Endothelial cell of umbilical vein (primary cell): ENCODE results near the gene TSPAN17.

Experiments used
- EZH2 ChIP-seq: IDR thresholded peaks from 2 replicates; pipeline ENCODE4 v1.6.1; 2012; ENCODE audit warnings: borderline replicate concordance, low read depth, mild to moderate bottlenecking, moderate library complexity, low read length, inconsistent platforms; ENCODE audit not compliant: severe bottlenecking
- FOS ChIP-seq: IDR thresholded peaks from 2 replicates; pipeline ENCODE4 v1.6.1; 2011; ENCODE audit warnings: mild to moderate bottlenecking, low read length, moderate library complexity, borderline replicate concordance; ENCODE audit not compliant: insufficient read depth
- GATA2 ChIP-seq: IDR thresholded peaks from 2 replicates; pipeline ENCODE4 v1.7.0; 2011; ENCODE audit warnings: low read depth, mild to moderate bottlenecking, moderate library complexity, mixed read lengths, low read length; ENCODE audit not compliant: insufficient read length, insufficient read depth
- JUN ChIP-seq: IDR thresholded peaks from 2 replicates; pipeline ENCODE4 v1.6.1; 2011; ENCODE audit warnings: borderline replicate concordance, low read depth; ENCODE audit not compliant: insufficient read length, insufficient read depth
- MAX ChIP-seq: IDR thresholded peaks from 2 replicates; pipeline ENCODE4 v1.6.1; 2011; ENCODE audit not compliant: insufficient read depth, insufficient read length
- POLR2A ChIP-seq: IDR thresholded peaks from 2 replicates; pipeline ENCODE4 v1.6.1; 2012; ENCODE audit warnings: low read depth, mild to moderate bottlenecking, control low read depth, low read length
- POLR2AphosphoS5 ChIP-seq: IDR thresholded peaks from 2 replicates; pipeline ENCODE4 v1.6.1; 2012; ENCODE audit warnings: low read depth, mild to moderate bottlenecking, control low read depth, low read length, moderate library complexity; ENCODE audit not compliant: insufficient read depth
- TF ChIP-seq, protein P1 (sequence below), 2 donors: IDR thresholded peaks; 1 replicate in 1 of 2; 2 replicates in 1 of 2; pipeline ENCODE4 v1.5.1; 2011; ENCODE audit warnings: low read length in 2 of 2, mild to moderate bottlenecking in 2 of 2, moderate library complexity in 2 of 2, control low read depth in 1 of 2, inconsistent platforms in 1 of 2, low read depth in 1 of 2; ENCODE audit not compliant: insufficient read depth in 1 of 2; ENCODE audit errors: extremely low read depth in 1 of 2

- TF ChIP-seq JUN (no peak), GATA2 (no peak), POLR2A (no peak), POLR2AphosphoS5 (no peak), FOS (no peak), MAX (no peak), EZH2 (no peak)
- TF ChIP-seq, protein P1, sequence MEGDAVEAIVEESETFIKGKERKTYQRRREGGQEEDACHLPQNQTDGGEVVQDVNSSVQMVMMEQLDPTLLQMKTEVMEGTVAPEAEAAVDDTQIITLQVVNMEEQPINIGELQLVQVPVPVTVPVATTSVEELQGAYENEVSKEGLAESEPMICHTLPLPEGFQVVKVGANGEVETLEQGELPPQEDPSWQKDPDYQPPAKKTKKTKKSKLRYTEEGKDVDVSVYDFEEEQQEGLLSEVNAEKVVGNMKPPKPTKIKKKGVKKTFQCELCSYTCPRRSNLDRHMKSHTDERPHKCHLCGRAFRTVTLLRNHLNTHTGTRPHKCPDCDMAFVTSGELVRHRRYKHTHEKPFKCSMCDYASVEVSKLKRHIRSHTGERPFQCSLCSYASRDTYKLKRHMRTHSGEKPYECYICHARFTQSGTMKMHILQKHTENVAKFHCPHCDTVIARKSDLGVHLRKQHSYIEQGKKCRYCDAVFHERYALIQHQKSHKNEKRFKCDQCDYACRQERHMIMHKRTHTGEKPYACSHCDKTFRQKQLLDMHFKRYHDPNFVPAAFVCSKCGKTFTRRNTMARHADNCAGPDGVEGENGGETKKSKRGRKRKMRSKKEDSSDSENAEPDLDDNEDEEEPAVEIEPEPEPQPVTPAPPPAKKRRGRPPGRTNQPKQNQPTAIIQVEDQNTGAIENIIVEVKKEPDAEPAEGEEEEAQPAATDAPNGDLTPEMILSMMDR (IDR thresholded peaks at IDR 0.05; ENCODE audit: extremely low read depth in 1 of 2, insufficient read depth in 1 of 2, low read depth in 1 of 2, low read length in 2 of 2) = no peak
Observed at GRCh38 chr5:176677209-176677939, 30.1 kb downstream of the TSPAN17 start.
